Lung (tissue), 12 donors: Measurements from ENCODE around the gene DBNDD1. TPM values are rescaled to one million over a fixed set of nuclear protein-coding genes. Genes with fewer than 3 reads are reported as not detected.

ENCODE experiments used
- ATAC-seq: fragments of 200-7000 bp; cut with Tn5 transposase; one replicate; pipeline ENCODE4 v1.9.1; 2020; ENCODE audit warnings: moderate number of reproducible peaks; ENCODE audit not compliant: insufficient read depth, low FRiP score
- DNase-seq, 3 donors: peaks; one replicate each; pipeline ENCODE4 v3.0.0-alpha.2; 2013 to 2017
- H3K27ac ChIP-seq, 2 donors: one replicate each; pipeline ENCODE4 v1.5.1; 2013; ENCODE audit warnings: mild to moderate bottlenecking in 2 of 2, moderate library complexity in 2 of 2, control low read depth in 1 of 2, inconsistent platforms in 1 of 2, low read depth in 1 of 2, low read length in 1 of 2
- H3K27me3 ChIP-seq, 3 donors: one replicate each; pipeline ENCODE4 v1.5.1; 2013; ENCODE audit warnings: low read length in 2 of 3; ENCODE audit not compliant: control insufficient read depth in 3 of 3, insufficient read depth in 3 of 3
- H3K36me3 ChIP-seq, 4 donors: one replicate each; pipeline ENCODE4 v1.5.1; 2013; ENCODE audit warnings: low read length in 4 of 4, mild to moderate bottlenecking in 1 of 4, moderate library complexity in 1 of 4; ENCODE audit not compliant: control insufficient read depth in 4 of 4, insufficient read depth in 4 of 4
- H3K4me1 ChIP-seq, 5 donors: one replicate each; pipeline ENCODE4 v1.5.1; 2013; ENCODE audit warnings: low read length in 5 of 5, mild to moderate bottlenecking in 2 of 5, moderate library complexity in 1 of 5; ENCODE audit not compliant: control insufficient read depth in 5 of 5, insufficient read depth in 5 of 5
- H3K4me3 ChIP-seq: one replicate; pipeline ENCODE4 v1.5.1; 2013; ENCODE audit warnings: mild to moderate bottlenecking, control low read depth, moderate library complexity
- H3K9ac ChIP-seq, 2 donors: one replicate each; pipeline ENCODE4 v1.5.1; 2013; ENCODE audit warnings: low read length in 2 of 2, control low read depth in 1 of 2; ENCODE audit not compliant: insufficient read depth in 1 of 2
- H3K9me3 ChIP-seq, 4 donors: one replicate each; pipeline ENCODE4 v1.5.1; 2013; ENCODE audit warnings: low read length in 3 of 4, mild to moderate bottlenecking in 1 of 4, moderate library complexity in 1 of 4; ENCODE audit not compliant: control insufficient read depth in 4 of 4, insufficient read depth in 3 of 4
- CTCF ChIP-seq: IDR thresholded peaks from 2 replicates; pipeline ENCODE4 v1.5.1; 2012; ENCODE audit warnings: mild to moderate bottlenecking; ENCODE audit errors: control extremely low read depth, extremely low read depth
- WGBS, 2 donors: extraction: QIAGEN DNeasy Blood & Tissue Kit; methylation state at CpG; one replicate each; pipeline ENCODE4 v1.1.7; 2013; 5-methylcytosine and 5-hydroxymethylcytosine counted together
- polyA plus RNA-seq, 2 donors: library from polyadenylated mRNA; stranded (reverse); fragments of 200-250 nt; gene quantifications; one replicate each; pipeline ENCODE4 v1.2.1, GENCODE V29; 2013
- total RNA-seq, 2 donors: library from RNA; depleted of rRNA in 1 of 2; stranded (reverse); fragments of >200 nt in 1 of 2; gene quantifications; one replicate each; pipeline ENCODE4 v1.2.1, GENCODE V29; 2014 to 2021
- donor health status: control.
- donor health status: control.
- donor health status: Bipolar disorder and iron deficiency.
- donor health status: healthy.
- donor health status: DM: yes; HTN: yes; CAD: no.

The DBNDD1 gene
- total and polyA plus RNA-seq, 4 donors = 2.5 to 5.8 (median 4.5) TPM

- Histone ChIP-seq H3K9ac (no peak overlapping the region), H3K27me3 (no peaks in the 10 kb centered on the region), H3K36me3 (peaks cover 0 to 35% (median 9%) of the 10 kb centered on the region in 4 donors), H3K4me3 (no peak overlapping the region), H3K27ac (no peak overlapping the region), H3K4me1 (peaks cover 0 to 14% (median 5%) of the 10 kb centered on the region in 5 donors), H3K9me3 (no peaks in the 10 kb centered on the region)
- no peak for DNase-seq
- 89 to 97% methylated on average over 20 of the region's 20 CpGs for WGBS, 2 donors
- no peak for TF ChIP-seq CTCF
- no peak for ATAC-seq
Measured at GRCh38 chr16:90043526-90043925, 24.3 kb upstream of the DBNDD1 start.

- no peak overlapping the region for H3K9ac ChIP-seq
- H3K27me3 ChIP-seq = no peaks in the 10 kb centered on the region
- H3K4me1 ChIP-seq = peaks cover 0 to 14% (median 5%) of the 10 kb centered on the region in 5 donors
- TF ChIP-seq CTCF = no peak
- H3K36me3 ChIP-seq = peaks cover 0 to 40% (median 13%) of the 10 kb centered on the region in 4 donors
- DNase-seq (no peak), ATAC-seq (no peak)
- H3K9me3 ChIP-seq = no peaks in the 10 kb centered on the region
- WGBS, 2 donors = 87 to 88% methylated on average over 19 of the region's 19 CpGs
- no peak overlapping the region for H3K4me3 ChIP-seq
- no peak overlapping the region for H3K27ac ChIP-seq
Measured at GRCh38 chr16:90042946-90043514, 23.8 kb upstream of the DBNDD1 start.

GRCh38 chr16:90041896-90042473, 22.7 kb upstream of the DBNDD1 start:
- no peak overlapping the region for H3K4me3 ChIP-seq
- 86 to 89% methylated on average over 16 of the region's 16 CpGs for WGBS, 2 donors
- no peaks in the 10 kb centered on the region for H3K27me3 ChIP-seq
- DNase-seq = no peak
- peaks cover under 1 to 50% (median 15%) of the 10 kb centered on the region in 4 donors for H3K36me3 ChIP-seq
- no peak for TF ChIP-seq CTCF
- no peak overlapping the region for H3K9ac ChIP-seq
- ATAC-seq = no peak
- peaks cover 0 to 9% (median 5%) of the 10 kb centered on the region in 5 donors for H3K4me1 ChIP-seq
- H3K9me3 ChIP-seq = no peaks in the 10 kb centered on the region
- no peak overlapping the region for H3K27ac ChIP-seq
